ENCODE data around the gene MROH9. TPM values are rescaled to one million over a fixed set of nuclear protein-coding genes. Genes with fewer than 3 reads are reported as not detected.
A peak's percentile ranks its signal among the peaks of the same experiment; 100 is the strongest.

MROH9 gene
- total and polyA plus RNA-seq, 2 of the 4 experiments (the other 2 are of a cell fraction), result not detected

DNA sequence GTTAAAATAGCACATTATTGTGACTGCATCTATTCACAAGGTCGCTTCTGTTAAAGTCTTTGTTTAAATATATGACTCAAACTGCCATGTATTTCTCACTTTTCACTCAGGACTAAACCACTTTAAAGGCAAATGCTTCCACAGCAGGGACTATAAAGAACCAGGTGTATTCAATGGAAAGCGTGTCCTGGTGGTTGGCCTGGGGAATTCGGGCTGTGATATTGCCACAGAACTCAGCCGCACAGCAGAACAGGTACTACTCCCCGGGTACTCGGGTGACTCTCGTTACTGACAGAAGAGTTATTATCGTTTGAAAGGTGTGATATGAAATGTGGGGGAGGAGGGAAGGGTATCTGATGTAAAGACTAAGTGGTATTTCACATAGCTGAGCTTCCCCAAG lies 172.6 kb downstream of the MROH9 start:
- WGBS, 2 experiments (ENCODE audit: extremely low coverage in 2 of 2, insufficient read length in 1 of 2), result 100% methylated on average over 1 of the region's 8 CpGs

More for the DNA sequence above, 172.6 kb downstream of the MROH9 start:
- no peak for ATAC-seq (ENCODE audit: low read depth)
- Histone ChIP-seq H2AFZ (replicated peaks; ENCODE audit: low read length, poor library complexity) (no peak overlapping the region), H3K56ac (ENCODE audit: extremely low read depth, insufficient read depth, low read length) (no peak overlapping the region), H4K8ac (ENCODE audit: low read depth in 2 of 2, low read length in 2 of 2) (no peak overlapping the region), H4K5ac (ENCODE audit: low read depth, low read length) (peak overlapping the region; percentile 60; the same call in 1 of the 2 replicates), H2AK5ac (ENCODE audit: low read depth, low read length) (no peak overlapping the region), H2BK15ac (ENCODE audit: low read depth, low read length) (peak overlapping the region; percentile 37; the same call in 1 of the 3 replicates), H3K36me3 (ENCODE audit: control insufficient read depth, insufficient read depth, low read length) (no peaks in the 10 kb centered on the region), H3K9me1 (ENCODE audit: insufficient read depth, low read length) (no peaks in the 10 kb centered on the region), H3K4me1 (ENCODE audit: control insufficient read depth, insufficient read depth, low read length) (peaks cover 14% of the 10 kb centered on the region), H3K14ac (replicated peaks; ENCODE audit: low read depth, low read length) (no peak overlapping the region), H3K4me2 (ENCODE audit: low read depth, low read length) (no peak overlapping the region; the same call in 1 of the 2 replicates), H3K9ac (ENCODE audit: low read depth, low read length) (no peak overlapping the region), H3K4me3 (ENCODE audit: insufficient read depth, low read depth, low read length) (no peak overlapping the region), H3K27ac (ENCODE audit: insufficient read depth, low read length) (peak overlapping the region; percentile 60; the same call in 1 of the 2 replicates), H3K79me1 (ENCODE audit: low read depth in 1 of 2, low read length in 2 of 2) (no peaks in the 10 kb centered on the region), H3K27me3 (ENCODE audit: control insufficient read depth, insufficient read depth, low read length) (no peaks in the 10 kb centered on the region), H3K9me3 (ENCODE audit: control insufficient read depth, insufficient read depth, low read length) (no peaks in the 10 kb centered on the region), H4K20me1 (ENCODE audit: insufficient read depth, low read length) (no peaks in the 10 kb centered on the region), H3K18ac (ENCODE audit: low read depth, low read length) (peak overlapping the region; percentile 74; the same call in 1 of the 2 replicates), H4K91ac (ENCODE audit: insufficient read depth, low read depth, low read length) (no peak overlapping the region; the same call in 1 of the 2 replicates), H3K23ac (ENCODE audit: low read depth, low read length) (no peak overlapping the region), H3K4ac (ENCODE audit: low read depth, low read length) (no peak overlapping the region), H2BK120ac (ENCODE audit: low read depth, low read length) (no peak overlapping the region), H2AK9ac (replicated peaks; ENCODE audit: low read depth, low read length, poor library complexity) (no peak overlapping the region), H2BK5ac (ENCODE audit: low read depth, low read length, poor library complexity, severe bottlenecking) (no peak overlapping the region), H2BK20ac (ENCODE audit: low read depth, low read length) (no peak overlapping the region)
- no peak for TF ChIP-seq CHD1 (IDR thresholded peaks at IDR 0.05; ENCODE audit: low read depth, low read length)
- TF ChIP-seq BHLHE40 (IDR thresholded peaks at IDR 0.05; ENCODE audit: low read depth, low read length), result no peak
- TF ChIP-seq POLR2A (IDR thresholded peaks at IDR 0.05; ENCODE audit: low read depth, low read length), result no peak
- no peak for TF ChIP-seq NFE2L2 (IDR thresholded peaks at IDR 0.05; ENCODE audit: low read depth, low read length)
- no peak for TF ChIP-seq MAZ (IDR thresholded peaks at IDR 0.05; ENCODE audit: borderline replicate concordance, low read depth, low read length)
- POLR2A ChIA-PET (ENCODE audit: unreplicated experiment), result no interaction called here
- intact Hi-C loops (cut with micrococcal nuclease) (no loop called here), dilution Hi-C loops (cut with HindIII; ENCODE audit: low sequenced_read_pairs, unreplicated experiment) (no loop called here), in situ Hi-C loops (cut with MboI; ENCODE audit: low sequenced_read_pairs) (no loop called here)
- CTCF ChIA-PET, result interaction anchor here (1.3 kb wide), 1 partner anchor 119 kb away, joined by 4 read pairs; no protein-coding TSS in a partner anchor
- no TSS peak for BruUV-seq (replicated peaks)
- DNase-seq, result no peak

Data from IMR-90 (cell line).